GM12875 (cell line): ENCODE results near the gene CCDC27.

ENCODE experiments used
- H3K4me3 ChIP-seq: one replicate; pipeline ENCODE4 v1.5.1; 2011; ENCODE audit warnings: low read depth, low read length, control low read depth
- TF ChIP-seq, protein P1 (sequence below): IDR thresholded peaks from 2 replicates; pipeline ENCODE4 v1.5.1; 2011; ENCODE audit warnings: low read depth, mild to moderate bottlenecking, control low read depth, inconsistent platforms, low read length, moderate library complexity, borderline replicate concordance; ENCODE audit not compliant: insufficient read depth

The CCDC27 gene

DNA sequence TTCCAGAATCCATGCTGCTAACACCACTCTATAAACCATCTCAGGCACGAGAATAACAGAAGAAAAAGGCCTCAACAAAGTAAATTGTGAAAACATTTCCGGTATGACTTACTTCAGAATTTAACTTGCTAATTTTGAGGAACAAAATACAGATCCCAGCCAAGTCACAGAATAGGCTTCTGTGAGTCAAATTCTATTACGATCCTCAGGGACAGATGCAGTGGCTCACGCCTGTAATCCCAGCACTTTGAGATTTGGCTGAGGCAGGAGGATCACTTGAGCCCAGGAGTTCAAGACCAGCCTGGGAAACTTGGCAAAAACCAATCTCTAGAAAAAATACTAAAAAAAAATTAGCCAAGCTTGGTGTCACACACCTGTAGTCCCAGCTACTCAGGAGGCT lies 8.8 kb upstream of the CCDC27 start:
- H3K4me3 ChIP-seq = no peak overlapping the region
- TF ChIP-seq, protein P1, sequence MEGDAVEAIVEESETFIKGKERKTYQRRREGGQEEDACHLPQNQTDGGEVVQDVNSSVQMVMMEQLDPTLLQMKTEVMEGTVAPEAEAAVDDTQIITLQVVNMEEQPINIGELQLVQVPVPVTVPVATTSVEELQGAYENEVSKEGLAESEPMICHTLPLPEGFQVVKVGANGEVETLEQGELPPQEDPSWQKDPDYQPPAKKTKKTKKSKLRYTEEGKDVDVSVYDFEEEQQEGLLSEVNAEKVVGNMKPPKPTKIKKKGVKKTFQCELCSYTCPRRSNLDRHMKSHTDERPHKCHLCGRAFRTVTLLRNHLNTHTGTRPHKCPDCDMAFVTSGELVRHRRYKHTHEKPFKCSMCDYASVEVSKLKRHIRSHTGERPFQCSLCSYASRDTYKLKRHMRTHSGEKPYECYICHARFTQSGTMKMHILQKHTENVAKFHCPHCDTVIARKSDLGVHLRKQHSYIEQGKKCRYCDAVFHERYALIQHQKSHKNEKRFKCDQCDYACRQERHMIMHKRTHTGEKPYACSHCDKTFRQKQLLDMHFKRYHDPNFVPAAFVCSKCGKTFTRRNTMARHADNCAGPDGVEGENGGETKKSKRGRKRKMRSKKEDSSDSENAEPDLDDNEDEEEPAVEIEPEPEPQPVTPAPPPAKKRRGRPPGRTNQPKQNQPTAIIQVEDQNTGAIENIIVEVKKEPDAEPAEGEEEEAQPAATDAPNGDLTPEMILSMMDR = no peak

DNA sequence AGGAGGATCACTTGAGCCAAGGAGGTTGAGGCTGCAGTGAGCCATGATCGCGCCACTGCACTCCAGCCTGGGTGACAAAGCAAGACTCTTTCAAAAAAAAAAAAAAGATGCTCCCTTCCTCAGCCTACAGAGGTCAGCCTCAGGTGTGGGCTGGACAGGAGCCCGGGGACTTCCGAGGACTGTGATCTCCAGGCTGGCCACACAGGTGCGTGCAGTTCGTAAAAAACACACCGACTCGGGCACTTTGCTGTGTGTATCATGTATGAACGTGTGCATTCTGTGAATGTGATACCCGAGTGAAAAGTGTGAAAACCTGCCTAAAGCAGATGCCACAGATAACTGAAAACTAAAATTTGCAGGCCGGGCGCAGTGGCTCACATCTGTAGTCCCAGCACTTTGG lies 8.4 kb upstream of the CCDC27 start:
- TF ChIP-seq, protein P1 = no peak
- no peak overlapping the region for H3K4me3 ChIP-seq

DNA sequence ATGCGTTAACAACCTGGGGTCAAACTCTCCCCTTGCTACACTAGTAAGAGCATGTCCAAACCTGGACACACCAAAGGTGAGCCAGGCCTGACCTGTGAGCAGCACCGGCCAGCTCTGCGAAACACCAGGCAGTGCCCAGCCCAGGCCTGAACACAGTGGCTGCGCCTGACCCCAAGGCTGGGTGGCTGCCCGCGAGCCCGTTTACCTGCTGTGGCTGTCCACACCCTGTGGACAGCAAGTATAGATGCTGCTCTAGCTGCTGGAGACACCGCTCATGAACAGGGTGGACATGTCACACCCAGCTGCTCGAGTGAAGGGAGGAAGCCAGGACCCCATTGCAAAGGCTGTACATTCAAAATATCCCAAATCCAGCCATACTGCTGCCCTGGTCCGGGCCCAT lies 7.6 kb upstream of the CCDC27 start:
- TF ChIP-seq, protein P1 = no peak
- no peak overlapping the region for H3K4me3 ChIP-seq

DNA sequence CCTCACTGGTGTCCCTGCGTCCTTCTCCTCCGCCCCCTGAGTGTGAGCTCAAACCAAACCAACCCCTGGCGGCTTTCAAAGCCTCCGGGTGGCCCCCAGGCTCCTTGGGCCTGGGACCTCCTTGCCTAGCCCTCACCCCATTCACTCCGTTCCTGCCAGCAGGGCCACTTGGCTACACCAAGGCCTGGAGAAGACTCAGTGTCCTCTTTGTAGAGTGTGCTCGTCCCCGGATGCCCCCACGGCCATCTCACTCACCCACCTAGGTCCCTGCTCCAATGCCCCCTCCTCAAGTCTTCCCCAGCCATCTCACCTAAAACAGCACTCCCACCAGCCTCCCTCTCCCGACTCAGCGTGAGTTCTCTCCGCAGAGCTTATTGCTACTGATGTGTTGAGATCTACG lies 7.2 kb upstream of the CCDC27 start:
- no peak overlapping the region for H3K4me3 ChIP-seq
- TF ChIP-seq, protein P1 = no peak

DNA sequence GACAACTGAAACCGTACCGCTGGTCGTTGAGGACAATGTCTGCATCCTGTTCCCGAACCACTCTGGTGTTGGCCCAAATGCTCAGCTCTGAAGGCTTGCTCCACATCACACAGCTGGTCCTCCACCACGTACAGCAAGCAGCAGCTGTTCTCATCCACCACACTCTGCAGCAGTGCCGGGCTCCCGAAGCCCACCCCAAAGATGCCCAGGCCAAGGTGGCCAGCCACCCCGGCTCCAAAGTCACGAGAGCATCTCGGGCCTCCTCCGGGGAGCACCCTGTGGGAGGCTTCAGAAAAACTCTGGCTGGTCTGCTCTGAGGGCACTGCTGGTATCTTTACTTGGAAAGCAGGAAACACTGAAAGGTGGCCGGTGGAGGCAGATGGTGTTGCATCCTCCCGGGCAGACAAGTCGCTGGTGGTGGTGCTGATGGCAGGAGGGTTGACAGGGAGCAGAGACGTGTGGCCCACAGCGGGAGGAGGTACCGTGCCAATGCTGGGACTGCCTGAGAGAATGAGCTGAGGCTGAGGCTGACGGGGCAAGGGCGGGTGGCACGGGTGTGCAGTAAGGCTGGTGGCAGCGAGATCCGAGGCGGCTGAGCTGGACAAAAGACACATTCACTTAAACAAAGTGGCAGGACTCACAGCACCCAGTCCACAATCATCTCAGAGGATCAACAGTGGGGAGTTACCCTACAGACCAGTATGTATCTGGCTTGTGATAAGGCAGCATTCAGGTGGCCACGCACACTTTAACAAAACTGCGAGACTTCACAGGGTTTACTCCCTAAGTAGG lies 6.5 kb upstream of the CCDC27 start:
- no peak overlapping the region for H3K4me3 ChIP-seq
- TF ChIP-seq, protein P1 = no peak

DNA sequence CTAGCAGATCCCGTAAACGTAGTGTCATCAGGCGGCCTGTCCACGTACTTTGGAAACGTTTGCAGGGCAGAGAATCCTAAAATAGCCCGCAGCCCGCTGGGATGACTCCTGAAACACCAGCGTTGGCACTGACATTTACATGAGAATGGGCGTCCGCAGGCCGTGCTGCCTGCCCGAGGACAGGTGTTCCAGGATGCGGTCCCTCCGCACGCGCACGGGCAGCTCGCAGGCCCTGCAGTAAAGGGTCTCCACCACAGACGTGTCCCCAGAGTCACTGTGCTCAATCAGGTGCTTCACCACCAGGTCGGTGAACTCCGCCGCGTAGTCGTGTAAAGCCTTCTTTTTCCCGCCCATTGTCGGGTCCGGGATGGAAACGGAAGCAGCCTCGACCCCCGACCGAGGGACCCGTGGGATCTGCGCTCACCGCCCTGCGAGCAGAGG lies 5.8 kb upstream of the CCDC27 start:
- peak overlapping the region; percentile 65 for H3K4me3 ChIP-seq
- TF ChIP-seq, protein P1 = no peak

DNA sequence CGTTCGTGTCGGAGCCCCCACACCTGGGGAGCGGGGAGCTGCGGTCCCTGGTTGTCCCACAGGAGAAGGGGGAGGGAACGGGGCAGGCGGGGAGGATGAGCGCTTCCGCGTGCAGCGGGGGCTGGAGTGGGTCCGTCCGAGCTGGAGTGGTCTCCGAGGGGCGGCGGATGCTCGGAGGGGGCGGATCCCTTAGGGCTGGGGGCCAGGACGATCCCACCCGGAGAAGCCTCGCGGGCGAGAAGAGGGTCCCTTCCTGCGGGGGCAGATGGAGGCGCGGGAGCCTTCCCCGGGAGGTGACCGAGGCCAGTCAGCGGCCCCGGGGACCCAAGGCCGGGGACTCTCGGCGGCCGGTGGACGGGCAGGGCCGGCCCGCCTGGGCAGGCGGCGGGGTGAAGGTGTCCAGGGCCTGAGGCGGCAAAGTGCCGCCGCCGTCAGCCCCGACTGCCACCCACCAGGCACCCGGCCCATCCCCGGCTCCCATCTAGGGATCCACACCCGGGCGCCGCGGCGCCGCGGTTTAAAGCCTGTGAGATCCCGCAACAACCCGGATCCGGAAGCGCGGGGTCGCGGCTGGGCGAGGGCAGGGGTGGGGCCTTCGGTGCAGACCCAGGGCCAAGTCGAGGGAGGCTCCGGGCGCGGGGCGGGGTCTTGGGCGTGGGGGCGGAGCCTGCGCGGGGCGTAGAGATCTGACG lies 5.3 kb upstream of the CCDC27 start:
- H3K4me3 ChIP-seq = peak overlapping the region; percentile 65
- TF ChIP-seq, protein P1 = no peak
